ENCODE results near the gene NUP85.
A peak's percentile ranks its signal among the peaks of the same experiment; 100 is the strongest.

The NUP85 gene

DNA sequence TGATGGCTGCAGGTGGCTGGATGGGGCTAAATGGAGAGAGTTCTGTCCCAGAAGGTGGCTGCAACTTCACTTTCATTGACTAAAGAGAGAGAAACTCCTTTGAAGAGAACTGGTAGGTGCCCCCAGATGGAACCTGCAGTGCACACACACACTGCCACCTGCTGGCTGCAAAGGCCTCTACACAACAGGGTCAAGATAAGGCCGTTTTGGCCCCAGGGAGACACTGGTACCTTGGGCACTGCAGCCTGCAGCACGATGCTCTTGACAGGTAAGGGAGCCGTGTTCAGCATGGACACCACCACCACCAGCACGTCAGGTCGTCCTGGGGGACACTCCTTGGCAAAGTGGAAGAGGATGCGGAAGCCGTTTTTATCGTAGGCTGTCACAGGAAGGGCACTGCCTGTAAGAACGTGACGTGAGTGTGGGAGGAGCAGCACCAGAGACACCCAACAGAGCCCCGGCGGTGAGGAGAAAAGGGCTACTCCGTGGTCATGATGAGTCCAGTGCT, 33.3 kb downstream of the NUP85 start:
- TF ChIP-seq, protein P1, sequence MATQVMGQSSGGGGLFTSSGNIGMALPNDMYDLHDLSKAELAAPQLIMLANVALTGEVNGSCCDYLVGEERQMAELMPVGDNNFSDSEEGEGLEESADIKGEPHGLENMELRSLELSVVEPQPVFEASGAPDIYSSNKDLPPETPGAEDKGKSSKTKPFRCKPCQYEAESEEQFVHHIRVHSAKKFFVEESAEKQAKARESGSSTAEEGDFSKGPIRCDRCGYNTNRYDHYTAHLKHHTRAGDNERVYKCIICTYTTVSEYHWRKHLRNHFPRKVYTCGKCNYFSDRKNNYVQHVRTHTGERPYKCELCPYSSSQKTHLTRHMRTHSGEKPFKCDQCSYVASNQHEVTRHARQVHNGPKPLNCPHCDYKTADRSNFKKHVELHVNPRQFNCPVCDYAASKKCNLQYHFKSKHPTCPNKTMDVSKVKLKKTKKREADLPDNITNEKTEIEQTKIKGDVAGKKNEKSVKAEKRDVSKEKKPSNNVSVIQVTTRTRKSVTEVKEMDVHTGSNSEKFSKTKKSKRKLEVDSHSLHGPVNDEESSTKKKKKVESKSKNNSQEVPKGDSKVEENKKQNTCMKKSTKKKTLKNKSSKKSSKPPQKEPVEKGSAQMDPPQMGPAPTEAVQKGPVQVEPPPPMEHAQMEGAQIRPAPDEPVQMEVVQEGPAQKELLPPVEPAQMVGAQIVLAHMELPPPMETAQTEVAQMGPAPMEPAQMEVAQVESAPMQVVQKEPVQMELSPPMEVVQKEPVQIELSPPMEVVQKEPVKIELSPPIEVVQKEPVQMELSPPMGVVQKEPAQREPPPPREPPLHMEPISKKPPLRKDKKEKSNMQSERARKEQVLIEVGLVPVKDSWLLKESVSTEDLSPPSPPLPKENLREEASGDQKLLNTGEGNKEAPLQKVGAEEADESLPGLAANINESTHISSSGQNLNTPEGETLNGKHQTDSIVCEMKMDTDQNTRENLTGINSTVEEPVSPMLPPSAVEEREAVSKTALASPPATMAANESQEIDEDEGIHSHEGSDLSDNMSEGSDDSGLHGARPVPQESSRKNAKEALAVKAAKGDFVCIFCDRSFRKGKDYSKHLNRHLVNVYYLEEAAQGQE (IDR thresholded peaks at IDR 0.05; ENCODE audit: insufficient read depth in 1 of 2, low read depth in 2 of 2, low read length in 2 of 2): no peak
- TF ChIP-seq POLR2AphosphoS5 (IDR thresholded peaks at IDR 0.05; ENCODE audit: low read depth, low read length): 0 out of 2 replicates have a peak, but pooled peaks have one; percentile 6
- no peak for TF ChIP-seq TAF1 (IDR thresholded peaks at IDR 0.05; ENCODE audit: borderline replicate concordance, insufficient read depth, low read length)

DNA sequence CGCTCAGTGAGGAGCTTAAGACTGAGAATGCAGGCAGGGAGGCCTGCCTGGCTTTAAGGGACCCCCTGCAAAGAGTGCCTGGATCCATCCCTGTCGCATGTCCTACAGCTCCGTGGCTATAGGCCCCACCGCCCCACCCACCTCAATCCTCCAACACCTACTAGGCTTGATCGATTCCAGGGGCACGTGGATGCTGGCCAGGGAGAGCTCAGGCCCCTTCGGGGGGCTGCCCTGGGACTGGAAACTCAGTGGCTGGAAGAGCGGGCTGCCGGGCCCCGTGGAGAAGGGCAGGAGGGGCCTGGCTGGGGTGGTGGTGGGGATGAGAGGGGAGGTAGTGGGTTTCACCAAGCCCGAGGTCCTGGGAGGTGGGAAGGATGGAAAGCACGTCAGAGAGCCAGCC, 33.7 kb downstream of the NUP85 start:
- TF ChIP-seq SIN3A (IDR thresholded peaks at IDR 0.05; ENCODE audit: borderline replicate concordance, insufficient read depth, low read length): no peak
- TF ChIP-seq TAF1 (IDR thresholded peaks at IDR 0.05; ENCODE audit: borderline replicate concordance, insufficient read depth, low read length): no peak
- no peak for TF ChIP-seq FOXP2 (optimal IDR thresholded peaks at IDR 0.05; ENCODE audit: borderline replicate concordance, extremely low read depth, extremely low read length, insufficient read depth)
- no peak; the same call in 1 of the 2 replicates for TF ChIP-seq POLR2AphosphoS5 (IDR thresholded peaks at IDR 0.05; ENCODE audit: low read depth, low read length)
- TF ChIP-seq, protein P1 (IDR thresholded peaks at IDR 0.05; ENCODE audit: insufficient read depth in 1 of 2, low read depth in 2 of 2, low read length in 2 of 2): no peak

DNA sequence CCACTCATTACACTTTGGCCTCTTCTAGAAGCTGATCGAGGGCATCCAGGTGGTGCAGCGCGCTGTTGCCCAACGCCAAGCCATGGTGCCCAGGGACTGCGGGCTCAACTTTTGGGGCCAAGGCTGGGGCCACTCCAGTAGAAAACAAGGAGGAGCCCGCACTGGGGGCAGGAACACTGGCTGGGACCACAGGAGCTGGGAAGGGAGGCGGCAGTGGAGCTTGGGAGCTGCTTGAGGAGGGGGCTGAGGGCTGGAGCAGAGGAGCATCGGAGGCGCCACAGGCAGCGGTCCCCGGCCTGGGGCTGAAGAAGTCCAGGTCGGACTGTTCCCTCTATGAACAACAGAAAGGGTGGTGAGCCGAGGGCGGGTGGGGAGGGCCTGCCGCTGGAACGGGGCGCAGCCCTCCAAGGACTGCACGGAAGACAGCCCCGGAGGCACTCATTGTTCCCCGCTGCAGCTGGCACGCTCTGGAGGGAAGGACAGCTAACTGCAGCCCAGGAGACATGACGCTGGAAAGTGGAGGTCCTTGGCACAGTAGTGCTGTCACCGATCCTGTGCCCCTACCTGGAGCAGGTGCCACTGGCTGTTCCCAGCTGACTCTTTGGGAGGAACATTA, 34.4 kb downstream of the NUP85 start:
- TF ChIP-seq SIN3A (IDR thresholded peaks at IDR 0.05; ENCODE audit: borderline replicate concordance, insufficient read depth, low read length) (no peak), FOXP2 (optimal IDR thresholded peaks at IDR 0.05; ENCODE audit: borderline replicate concordance, extremely low read depth, extremely low read length, insufficient read depth) (no peak), TAF1 (IDR thresholded peaks at IDR 0.05; ENCODE audit: borderline replicate concordance, insufficient read depth, low read length) (no peak), POLR2AphosphoS5 (IDR thresholded peaks at IDR 0.05; ENCODE audit: low read depth, low read length) (no peak)
- TF ChIP-seq, protein P1 (IDR thresholded peaks at IDR 0.05; ENCODE audit: insufficient read depth in 1 of 2, low read depth in 2 of 2, low read length in 2 of 2): no peak

DNA sequence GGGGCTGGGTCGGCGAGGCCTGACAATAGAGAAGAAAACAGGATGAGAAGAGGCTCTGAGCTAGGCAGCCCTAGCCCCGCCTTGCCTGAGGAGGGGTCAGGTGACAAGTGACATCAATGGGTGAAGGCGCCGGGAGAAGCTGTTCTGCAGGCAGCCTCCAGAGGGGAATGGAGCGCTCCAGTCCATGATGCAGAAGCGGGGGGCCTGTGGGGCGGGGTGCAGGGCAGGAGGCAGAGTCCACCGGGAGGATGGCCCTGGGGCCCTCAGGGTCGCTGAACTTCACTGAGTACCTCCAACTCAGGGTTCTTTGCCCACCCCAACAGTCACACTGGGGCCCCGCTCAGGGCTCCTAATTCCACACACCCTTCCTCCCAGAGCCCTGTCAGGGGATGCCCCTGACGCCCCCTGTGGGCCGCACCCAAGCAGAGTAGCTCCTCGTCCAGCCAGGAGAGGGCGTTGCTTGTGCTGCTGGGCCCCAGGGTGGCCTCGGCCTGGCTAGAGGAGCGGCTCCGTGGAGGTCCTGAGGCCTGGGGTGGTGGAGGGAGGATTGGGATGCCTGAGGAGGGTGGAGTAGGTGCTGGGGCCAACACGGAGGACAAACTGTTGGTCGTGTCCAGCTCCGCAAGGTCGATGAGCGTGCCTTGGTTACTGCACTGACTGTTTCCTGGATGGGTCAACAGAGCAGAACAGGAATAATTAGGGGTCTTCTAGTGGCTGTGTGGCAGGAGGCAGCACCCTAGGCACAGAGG, 35.1 kb downstream of the NUP85 start:
- TF ChIP-seq TAF1 (IDR thresholded peaks at IDR 0.05; ENCODE audit: borderline replicate concordance, insufficient read depth, low read length): no peak
- TF ChIP-seq POLR2AphosphoS5 (IDR thresholded peaks at IDR 0.05; ENCODE audit: low read depth, low read length): no peak
- no peak for TF ChIP-seq FOXP2 (optimal IDR thresholded peaks at IDR 0.05; ENCODE audit: borderline replicate concordance, extremely low read depth, extremely low read length, insufficient read depth)
- TF ChIP-seq, protein P1 (IDR thresholded peaks at IDR 0.05; ENCODE audit: insufficient read depth in 1 of 2, low read depth in 2 of 2, low read length in 2 of 2): no peak
- TF ChIP-seq SIN3A (IDR thresholded peaks at IDR 0.05; ENCODE audit: borderline replicate concordance, insufficient read depth, low read length): no peak
